ENCODE measurements around the gene TMEM164. TPM values are rescaled to one million over a fixed set of nuclear protein-coding genes. Genes with fewer than 3 reads are reported as not detected.

Gene TMEM164
- total RNA-seq, 1 donor from 2014 or later = 14.9 TPM

DNA sequence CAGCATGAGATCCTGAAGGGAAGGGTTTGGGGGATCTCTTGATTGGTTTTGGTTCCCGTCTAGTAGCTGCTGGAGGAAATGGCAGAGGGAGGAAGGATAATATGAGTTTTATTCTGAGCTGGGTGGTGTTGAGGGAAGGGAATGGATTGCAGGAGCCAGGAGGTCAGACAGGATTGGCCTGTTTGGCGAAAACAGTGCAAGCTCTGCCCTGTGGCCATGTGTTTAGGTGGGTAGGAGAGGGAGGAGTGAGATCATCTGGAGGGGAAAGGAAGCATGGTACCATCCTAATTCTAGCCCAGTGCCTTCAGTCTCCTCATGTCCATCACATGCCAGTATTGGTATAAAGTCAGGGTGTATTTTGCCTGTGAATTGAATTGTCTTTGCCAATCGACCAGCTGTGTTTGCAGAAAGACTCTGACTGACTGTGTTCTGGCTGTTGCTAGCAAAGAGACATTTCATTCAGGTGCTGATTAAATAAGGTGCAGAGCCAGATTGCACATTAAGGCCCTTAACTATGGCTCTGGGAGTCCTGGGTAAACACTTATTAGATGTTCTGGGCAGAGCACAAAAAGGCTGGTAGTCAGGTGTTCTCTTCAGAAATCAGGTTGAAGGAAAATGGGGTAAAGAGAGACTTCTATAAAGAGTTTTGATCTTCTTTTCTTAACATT, 10.0 kb downstream of the TMEM164 start:
- Mint-ChIP-seq H3K4me3 (no peak overlapping the region), H3K36me3 (ENCODE audit: low read depth) (peaks cover 25% of the 10 kb centered on the region), H3K27ac (no peak overlapping the region), H3K4me1 (peaks cover 3% of the 10 kb centered on the region), H3K9me3 (no peaks in the 10 kb centered on the region), H3K27me3 (no peaks in the 10 kb centered on the region)
- DNase-seq = no peak
- intact Hi-C loops (cut with micrococcal nuclease) = no loop called here

DNA sequence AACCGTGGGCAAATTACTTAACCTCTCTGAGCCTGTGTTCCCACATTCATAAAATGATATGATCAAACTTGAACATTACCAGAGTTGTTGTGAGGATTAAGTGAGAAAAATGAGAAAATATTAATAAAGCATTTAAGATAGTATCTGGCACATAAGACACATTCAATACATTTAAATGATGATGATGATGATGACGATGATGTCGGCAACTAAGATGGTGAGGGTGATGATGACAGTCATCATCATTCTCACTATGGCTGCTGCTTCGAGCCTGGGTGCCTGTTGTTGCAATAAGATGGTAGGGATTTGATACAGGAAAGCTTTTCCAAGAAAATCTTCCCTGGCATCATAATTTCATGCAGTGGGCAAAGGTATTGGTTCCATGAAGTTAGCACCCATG, 11.1 kb downstream of the TMEM164 start:
- DNase-seq = no peak
- Mint-ChIP-seq H3K27ac (no peak overlapping the region), H3K36me3 (ENCODE audit: low read depth) (peaks cover 23% of the 10 kb centered on the region), H3K4me3 (no peak overlapping the region), H3K4me1 (peaks cover 3% of the 10 kb centered on the region), H3K27me3 (no peaks in the 10 kb centered on the region), H3K9me3 (no peaks in the 10 kb centered on the region)
- intact Hi-C loops (cut with micrococcal nuclease) = no loop called here

DNA sequence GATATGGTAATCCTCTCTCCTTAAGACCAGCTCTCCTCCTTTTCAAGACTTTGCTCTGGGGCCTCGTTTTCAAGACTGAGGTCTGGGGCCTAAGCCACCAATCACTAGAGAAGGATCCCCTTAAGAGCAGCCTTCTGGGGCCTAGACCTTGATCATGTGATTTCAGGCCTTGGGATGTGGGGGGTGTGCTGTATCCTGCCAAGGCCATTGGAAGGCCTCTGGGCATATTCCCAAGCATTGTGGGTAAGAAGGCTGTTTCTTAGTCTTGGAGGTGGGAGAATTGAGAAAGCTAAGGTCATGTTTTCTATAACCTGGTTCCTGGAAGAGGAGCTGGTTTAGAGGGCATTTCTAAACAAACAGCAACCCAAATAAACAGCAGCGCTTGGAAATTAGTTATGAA, 12.1 kb downstream of the TMEM164 start:
- H3K27me3 Mint-ChIP-seq = no peaks in the 10 kb centered on the region
- peaks cover 3% of the 10 kb centered on the region for H3K4me1 Mint-ChIP-seq
- no peaks in the 10 kb centered on the region for H3K9me3 Mint-ChIP-seq
- H3K36me3 Mint-ChIP-seq (ENCODE audit: low read depth) = peaks cover 21% of the 10 kb centered on the region
- intact Hi-C loops (cut with micrococcal nuclease) = no loop called here
- H3K4me3 Mint-ChIP-seq = no peak overlapping the region
- H3K27ac Mint-ChIP-seq = no peak overlapping the region
- no peak for DNase-seq

DNA sequence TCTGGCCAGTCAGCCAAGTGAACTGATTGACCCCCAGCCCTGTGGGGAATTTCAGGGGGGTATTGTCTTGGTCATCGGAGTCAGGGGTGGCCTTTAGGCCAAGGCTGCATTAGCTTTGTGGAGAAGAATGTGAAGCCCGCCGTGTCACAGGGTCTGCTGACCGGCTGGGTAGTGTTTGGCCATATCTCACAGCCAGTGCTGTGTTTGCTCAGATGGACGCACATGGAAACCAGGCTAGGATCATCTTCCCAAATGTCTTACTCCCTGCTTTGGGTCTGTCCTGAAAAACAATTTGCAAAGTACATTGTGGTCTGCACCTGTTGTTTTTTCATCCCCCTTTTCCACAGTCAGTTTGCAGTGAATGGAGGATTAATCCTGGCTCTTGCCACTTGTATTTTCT, 13.0 kb downstream of the TMEM164 start:
- Mint-ChIP-seq H3K4me3 (no peak overlapping the region), H3K4me1 (peaks cover 3% of the 10 kb centered on the region), H3K27me3 (no peaks in the 10 kb centered on the region), H3K27ac (no peak overlapping the region), H3K9me3 (no peaks in the 10 kb centered on the region), H3K36me3 (ENCODE audit: low read depth) (peaks cover 14% of the 10 kb centered on the region)
- DNase-seq = no peak
- intact Hi-C loops (cut with micrococcal nuclease) = no loop called here

DNA sequence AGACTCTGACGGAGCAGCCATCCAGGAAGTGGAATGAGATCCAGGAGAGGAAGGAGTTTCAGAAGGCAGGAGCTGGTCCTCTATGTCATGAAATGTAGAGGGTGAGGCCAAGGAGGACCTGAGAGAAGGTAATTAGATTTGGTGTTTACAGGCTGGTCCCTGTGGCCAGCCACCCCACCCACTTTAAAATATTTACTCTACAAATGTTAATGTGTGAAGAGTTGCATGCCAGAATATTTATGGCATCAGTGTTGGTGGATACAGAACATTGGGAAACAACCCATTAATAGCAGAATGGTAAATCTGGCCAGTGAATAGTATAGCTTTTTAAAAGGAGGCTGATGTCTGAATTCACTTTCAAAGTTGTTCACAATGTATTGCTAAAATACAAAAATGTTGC, 17.6 kb downstream of the TMEM164 start:
- DNase-seq = no peak
- no peaks in the 10 kb centered on the region for H3K27me3 Mint-ChIP-seq
- H3K9me3 Mint-ChIP-seq = no peaks in the 10 kb centered on the region
- no peaks in the 10 kb centered on the region for H3K4me1 Mint-ChIP-seq
- H3K4me3 Mint-ChIP-seq = no peak overlapping the region
- intact Hi-C loops (cut with micrococcal nuclease) = no loop called here
- no peak overlapping the region for H3K27ac Mint-ChIP-seq
- H3K36me3 Mint-ChIP-seq (ENCODE audit: low read depth) = peaks cover 3% of the 10 kb centered on the region

DNA sequence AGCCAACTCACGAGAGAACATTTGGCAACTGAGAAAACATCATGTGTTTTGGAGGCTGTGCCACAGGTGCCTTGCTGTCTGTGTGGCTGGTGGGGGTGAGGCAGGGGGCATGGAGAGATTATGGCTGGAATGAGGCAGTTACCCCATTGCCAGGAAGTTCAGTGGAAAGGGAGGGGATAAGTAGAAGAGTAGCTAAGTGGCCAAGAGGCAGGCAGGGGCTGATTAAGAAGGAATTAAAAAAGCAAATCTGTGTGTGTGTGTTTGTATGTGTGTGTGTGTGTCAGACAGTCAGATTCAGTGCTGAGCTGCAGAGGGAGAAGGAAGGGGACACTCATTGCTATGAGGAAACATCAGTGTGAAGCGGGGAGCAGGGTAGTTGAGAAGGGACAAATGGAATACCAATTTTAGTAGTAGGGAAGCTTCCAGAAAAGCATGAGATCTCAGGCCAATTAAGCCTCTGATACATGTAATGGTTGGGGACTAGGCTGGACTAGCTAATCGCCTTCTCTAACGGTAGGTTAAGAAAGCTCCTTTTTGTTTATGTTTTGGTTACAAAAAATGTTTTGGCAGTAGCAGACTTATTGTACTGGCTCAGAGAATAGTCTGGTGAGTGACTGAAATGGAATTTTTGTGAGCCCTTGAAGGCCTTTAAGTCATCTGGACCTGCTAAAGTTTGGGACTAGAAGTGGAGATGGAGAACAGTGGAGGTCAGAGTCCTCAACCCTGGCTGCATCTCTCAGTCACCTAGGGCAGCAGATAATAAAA, 18.5 kb downstream of the TMEM164 start:
- no peaks in the 10 kb centered on the region for H3K27me3 Mint-ChIP-seq
- peaks cover 3% of the 10 kb centered on the region for H3K36me3 Mint-ChIP-seq (ENCODE audit: low read depth)
- no peak overlapping the region for H3K4me3 Mint-ChIP-seq
- no peak overlapping the region for H3K27ac Mint-ChIP-seq
- no peaks in the 10 kb centered on the region for H3K9me3 Mint-ChIP-seq
- no peaks in the 10 kb centered on the region for H3K4me1 Mint-ChIP-seq
- no peak for DNase-seq
- intact Hi-C loops (cut with micrococcal nuclease) = no loop called here

DNA sequence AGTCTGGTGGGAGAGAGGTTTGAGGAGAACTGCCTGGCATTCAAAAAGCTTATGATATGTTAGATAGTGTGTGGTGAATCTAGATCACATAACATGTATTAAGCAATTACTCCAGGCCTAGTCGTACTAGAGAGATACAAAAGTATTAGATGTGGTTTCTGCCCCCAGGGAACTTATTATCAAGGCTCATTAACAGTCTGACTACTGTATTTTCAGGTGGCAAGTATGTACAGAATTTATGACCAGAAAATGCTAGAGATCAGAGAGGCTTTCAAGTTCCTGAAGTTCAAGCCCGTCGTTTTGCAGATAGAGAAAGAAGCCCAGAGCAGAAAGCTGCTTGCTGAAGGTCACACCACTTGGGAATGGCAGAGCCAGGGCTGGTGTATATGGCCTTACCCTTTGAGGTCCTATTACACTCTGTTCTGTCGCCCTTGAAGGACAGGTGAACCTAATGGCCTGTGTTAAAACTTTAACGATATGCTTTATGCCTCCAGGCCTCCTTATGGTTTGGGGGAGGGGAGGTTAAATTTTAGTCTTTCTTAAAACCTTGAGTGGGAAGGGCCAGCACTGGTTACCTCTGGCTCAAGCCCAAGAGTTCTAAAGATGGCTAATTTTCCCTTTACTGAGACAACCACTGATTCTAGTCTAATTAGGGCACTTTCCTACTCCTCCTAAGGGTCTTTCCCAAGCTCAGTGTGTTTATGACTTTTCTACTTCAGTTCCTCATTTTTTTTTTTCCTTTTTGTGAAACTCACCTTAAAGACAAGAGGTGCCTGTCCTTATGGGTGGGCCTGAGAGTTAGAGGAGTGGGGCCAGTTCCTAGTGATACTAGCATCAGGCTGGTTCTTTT, 19.9 kb downstream of the TMEM164 start:
- no peak for DNase-seq
- no peaks in the 10 kb centered on the region for H3K9me3 Mint-ChIP-seq
- intact Hi-C loops (cut with micrococcal nuclease) = no loop called here
- H3K36me3 Mint-ChIP-seq (ENCODE audit: low read depth) = peaks cover 3% of the 10 kb centered on the region
- H3K4me1 Mint-ChIP-seq = no peaks in the 10 kb centered on the region
- H3K27me3 Mint-ChIP-seq = no peaks in the 10 kb centered on the region
- H3K4me3 Mint-ChIP-seq = no peak overlapping the region
- no peak overlapping the region for H3K27ac Mint-ChIP-seq

DNA sequence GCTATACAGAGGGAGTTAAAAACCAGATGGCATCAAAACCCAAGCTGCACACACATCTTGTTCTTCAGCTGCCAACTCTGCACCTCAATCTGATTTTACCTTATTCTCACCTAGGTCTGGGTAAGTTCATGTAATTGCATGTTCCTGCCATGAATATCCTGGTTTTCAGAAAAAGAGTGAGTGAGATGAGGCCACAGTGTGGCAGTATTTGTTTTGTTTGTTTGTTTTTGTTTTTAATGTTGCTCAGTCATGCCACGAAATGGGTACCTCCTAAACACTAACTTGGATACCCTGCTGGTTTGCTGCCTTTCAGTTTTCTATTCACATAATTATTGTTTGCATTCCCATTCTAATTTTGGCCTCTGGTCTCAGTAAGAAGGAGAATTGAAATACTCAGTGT, 22.5 kb downstream of the TMEM164 start:
- Mint-ChIP-seq H3K27ac (no peak overlapping the region), H3K9me3 (no peaks in the 10 kb centered on the region), H3K4me3 (no peak overlapping the region), H3K27me3 (no peaks in the 10 kb centered on the region), H3K36me3 (ENCODE audit: low read depth) (peaks cover 3% of the 10 kb centered on the region), H3K4me1 (no peaks in the 10 kb centered on the region)
- intact Hi-C loops (cut with micrococcal nuclease) = no loop called here
- no peak for DNase-seq

DNA sequence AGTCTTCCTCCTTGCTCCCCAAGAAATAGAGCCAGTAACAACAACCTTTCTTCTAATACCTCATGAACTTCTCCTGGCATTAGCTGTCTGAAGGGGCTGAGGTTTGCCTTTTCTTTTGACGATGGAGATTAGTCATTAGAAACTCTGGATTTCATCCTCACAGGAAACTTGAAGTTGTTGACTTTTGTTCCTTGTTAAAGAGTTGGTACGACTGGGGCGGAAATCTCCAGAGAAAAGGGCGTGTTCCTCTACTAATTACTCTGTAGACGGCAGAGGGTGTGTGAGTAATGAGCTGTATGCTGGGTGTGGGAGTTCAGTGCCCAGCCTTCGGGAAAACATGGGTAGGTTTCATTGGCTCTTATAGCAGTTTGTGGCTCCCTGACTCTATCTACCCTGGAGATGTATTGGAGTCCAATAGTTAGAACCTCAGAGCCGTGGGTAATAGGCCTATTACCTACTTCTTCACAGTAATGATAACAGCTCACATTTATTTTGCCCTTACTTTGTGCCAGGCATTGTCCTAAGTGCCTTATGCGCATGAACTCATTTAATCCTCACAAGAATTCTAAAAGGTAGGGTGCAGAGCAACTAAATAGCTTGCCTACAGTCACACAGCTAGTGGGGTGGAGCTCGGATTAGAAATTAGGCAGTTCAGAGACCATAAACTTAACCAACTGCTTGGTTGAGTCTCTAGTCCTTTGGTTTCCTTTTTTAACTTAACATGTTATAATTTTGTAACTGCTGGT, 23.4 kb downstream of the TMEM164 start:
- H3K4me3 Mint-ChIP-seq = no peak overlapping the region
- intact Hi-C loops (cut with micrococcal nuclease) = no loop called here
- no peak overlapping the region for H3K27ac Mint-ChIP-seq
- peaks cover 4% of the 10 kb centered on the region for H3K36me3 Mint-ChIP-seq (ENCODE audit: low read depth)
- no peaks in the 10 kb centered on the region for H3K9me3 Mint-ChIP-seq
- no peak for DNase-seq
- H3K27me3 Mint-ChIP-seq = no peaks in the 10 kb centered on the region
- H3K4me1 Mint-ChIP-seq = no peaks in the 10 kb centered on the region

DNA sequence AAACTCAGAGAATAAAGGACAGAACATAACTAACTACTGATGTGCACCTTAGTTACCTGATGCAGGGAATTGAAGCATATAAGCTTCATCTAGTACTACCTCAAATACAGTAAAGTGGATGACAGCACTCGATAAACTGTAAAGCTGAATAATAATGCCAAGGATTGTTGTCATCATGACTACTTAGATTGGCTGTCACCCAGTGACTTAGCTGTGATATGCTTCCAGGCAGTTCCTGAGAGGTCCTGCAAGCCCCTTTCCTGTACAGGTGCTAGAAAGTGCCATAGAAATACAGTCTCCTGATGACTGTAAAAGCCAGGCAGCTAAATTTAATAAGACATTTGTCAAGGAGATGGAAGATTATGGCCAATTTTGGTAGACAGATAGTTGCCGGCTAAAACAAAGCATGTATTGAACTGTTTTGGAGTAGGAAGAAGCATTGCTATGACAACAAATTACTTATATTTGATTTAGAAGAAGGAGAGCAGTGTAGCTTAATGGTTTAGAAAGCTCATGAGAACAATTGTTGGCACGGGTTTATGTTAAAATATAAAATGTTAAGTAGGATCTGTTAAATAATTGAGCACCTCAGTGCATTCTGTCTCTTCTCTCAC, 29.7 kb downstream of the TMEM164 start:
- peaks cover 3% of the 10 kb centered on the region for H3K4me1 Mint-ChIP-seq
- H3K36me3 Mint-ChIP-seq (ENCODE audit: low read depth) = peaks cover 8% of the 10 kb centered on the region
- H3K9me3 Mint-ChIP-seq = no peaks in the 10 kb centered on the region
- no peak overlapping the region for H3K27ac Mint-ChIP-seq
- no peaks in the 10 kb centered on the region for H3K27me3 Mint-ChIP-seq
- no peak for DNase-seq
- intact Hi-C loops (cut with micrococcal nuclease) = no loop called here
- H3K4me3 Mint-ChIP-seq = no peak overlapping the region

DNA sequence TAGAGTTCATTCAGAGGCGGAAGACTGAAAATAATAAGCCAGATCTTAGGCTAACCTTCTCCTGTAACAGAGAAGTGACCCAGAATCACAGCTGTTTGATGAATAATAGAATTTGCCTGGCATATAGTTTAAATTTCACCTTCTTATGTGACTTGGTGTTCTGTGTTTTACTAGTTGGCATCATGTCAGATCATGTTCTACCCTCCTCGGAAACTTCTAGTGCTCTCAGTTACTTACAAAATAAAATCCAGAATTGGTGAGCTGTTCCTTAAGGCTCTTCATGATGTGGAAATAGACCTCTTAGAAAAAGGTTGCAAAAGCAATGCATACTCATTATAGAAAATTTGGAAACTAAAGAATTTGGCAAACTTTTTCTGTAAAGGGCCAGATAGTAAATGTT, 31.1 kb downstream of the TMEM164 start:
- H3K4me3 Mint-ChIP-seq = no peak overlapping the region
- intact Hi-C loops (cut with micrococcal nuclease) = no loop called here
- no peak for DNase-seq
- peaks cover 8% of the 10 kb centered on the region for H3K36me3 Mint-ChIP-seq (ENCODE audit: low read depth)
- H3K4me1 Mint-ChIP-seq = peaks cover 3% of the 10 kb centered on the region
- H3K9me3 Mint-ChIP-seq = no peaks in the 10 kb centered on the region
- no peaks in the 10 kb centered on the region for H3K27me3 Mint-ChIP-seq
- no peak overlapping the region for H3K27ac Mint-ChIP-seq

DNA sequence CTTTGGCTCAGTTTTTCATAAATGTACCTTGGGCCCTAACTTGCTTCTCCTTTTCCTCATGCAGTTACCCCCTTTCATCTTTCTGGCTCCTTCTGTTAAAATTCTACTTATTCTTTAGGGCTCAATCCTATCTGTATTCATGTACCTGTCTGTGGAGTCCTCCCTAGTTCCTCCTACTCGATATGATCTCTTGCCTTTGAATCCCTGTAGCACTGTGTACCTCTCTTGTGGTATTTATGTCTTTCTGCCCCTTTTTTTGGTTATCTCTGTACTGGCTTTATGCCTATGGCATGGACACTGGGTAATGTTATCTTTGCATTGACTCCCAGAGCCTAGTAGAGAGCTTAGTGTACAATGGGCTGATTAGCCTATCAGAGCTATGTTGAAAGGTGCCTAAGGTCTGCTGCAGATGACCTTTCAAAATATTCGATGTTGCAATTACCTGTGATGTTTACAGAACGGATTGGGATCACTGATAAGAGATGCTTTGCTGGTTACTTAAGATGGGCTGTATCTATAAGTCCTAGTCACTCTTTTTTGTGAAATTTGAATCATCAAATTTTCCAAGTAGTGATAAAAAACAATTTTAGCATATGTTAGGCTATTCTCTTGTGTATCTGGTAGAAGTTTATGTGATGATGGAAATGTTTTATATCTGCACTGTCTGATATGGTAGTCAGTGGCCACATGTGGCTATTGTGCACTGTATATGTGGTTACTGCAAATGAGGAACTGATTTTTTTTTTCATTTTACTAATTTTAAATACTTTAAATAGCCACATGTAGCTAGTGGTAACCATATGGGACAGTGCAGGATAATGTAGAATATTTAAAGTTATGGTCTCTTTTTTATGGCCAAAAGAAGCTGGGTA, 33.5 kb downstream of the TMEM164 start:
- H3K36me3 Mint-ChIP-seq (ENCODE audit: low read depth) = peaks cover 9% of the 10 kb centered on the region
- H3K4me1 Mint-ChIP-seq = peaks cover 3% of the 10 kb centered on the region
- no peak for DNase-seq
- no peaks in the 10 kb centered on the region for H3K9me3 Mint-ChIP-seq
- no peak overlapping the region for H3K27ac Mint-ChIP-seq
- H3K27me3 Mint-ChIP-seq = no peaks in the 10 kb centered on the region
- intact Hi-C loops (cut with micrococcal nuclease) = no loop called here
- no peak overlapping the region for H3K4me3 Mint-ChIP-seq

DNA sequence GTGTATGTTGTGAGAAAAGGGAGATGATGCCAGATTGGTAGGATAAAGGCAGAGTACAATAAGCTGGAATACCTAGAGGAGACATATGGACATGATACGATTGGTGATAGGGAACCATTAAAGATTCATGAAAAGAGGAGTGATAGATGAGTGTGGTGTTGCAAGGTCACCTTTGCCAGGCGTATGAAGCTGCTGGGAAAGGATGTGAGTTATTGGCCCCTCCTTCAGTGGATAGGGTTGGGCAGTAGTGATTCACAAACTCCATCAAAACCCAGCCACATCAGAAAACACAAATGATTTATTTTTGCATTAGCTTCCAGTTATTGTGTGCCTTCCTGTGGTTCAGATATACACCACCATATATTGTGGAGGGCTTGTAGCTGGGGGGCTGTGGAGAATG, 34.3 kb downstream of the TMEM164 start:
- no peak overlapping the region for H3K27ac Mint-ChIP-seq
- H3K4me3 Mint-ChIP-seq = no peak overlapping the region
- H3K36me3 Mint-ChIP-seq (ENCODE audit: low read depth) = peaks cover 9% of the 10 kb centered on the region
- DNase-seq = no peak
- no peaks in the 10 kb centered on the region for H3K27me3 Mint-ChIP-seq
- peaks cover 3% of the 10 kb centered on the region for H3K4me1 Mint-ChIP-seq
- H3K9me3 Mint-ChIP-seq = no peaks in the 10 kb centered on the region
- intact Hi-C loops (cut with micrococcal nuclease) = no loop called here

Measured in activated CD4-positive, alpha-beta T cell treated with anti-CD3 and anti-CD28 coated beads, Interleukin-2, amount 10 ng/mL, durations not matched to agents 24 days and 14 days (primary cell).